Keratinocyte (primary cell): ENCODE results near the gene CFAP20DC. TPM values are rescaled to one million over a fixed set of nuclear protein-coding genes. Genes with fewer than 3 reads are reported as not detected.
A peak's percentile ranks its signal among the peaks of the same experiment; 100 is the strongest.

Experiments used
- DNase-seq: peaks from one replicate; pipeline ENCODE4 v3.0.0-alpha.2; 2011; ENCODE audit warnings: low read depth, missing footprints, low spot score
- FAIRE-seq: peaks from 2 replicates; lab custom pipeline; 2011; peaks lifted over from hg19 to GRCh38; lab: Jason Lieb, UNC
- H2AFZ ChIP-seq: 2 replicates; pipeline ENCODE4 v1.6.0; 2012; ENCODE audit warnings: low read length, control low read depth, inconsistent platforms; ENCODE audit not compliant: control insufficient read depth
- H3K27ac ChIP-seq: 2 replicates; pipeline ENCODE4 v1.5.1; 2011; ENCODE audit warnings: low read length; ENCODE audit not compliant: control insufficient read depth, insufficient read depth
- H3K27me3 ChIP-seq: 3 replicates; pipeline ENCODE4 v1.6.0; 2011; ENCODE audit warnings: low read length; ENCODE audit not compliant: control insufficient read depth, insufficient read depth; ENCODE audit errors: extremely low read depth
- H3K36me3 ChIP-seq, 2 experiments: 2 replicates in 1 of 2; 3 replicates in 1 of 2; pipeline ENCODE4 v1.5.1; 2011; ENCODE audit warnings: low read length in 2 of 2, mild to moderate bottlenecking in 1 of 2; ENCODE audit not compliant: control insufficient read depth in 2 of 2, insufficient read depth in 2 of 2; ENCODE audit errors: extremely low read depth in 1 of 2
- H3K4me1 ChIP-seq: 3 replicates; pipeline ENCODE4 v1.5.1; 2011; ENCODE audit warnings: low read length; ENCODE audit not compliant: control insufficient read depth, insufficient read depth; ENCODE audit errors: extremely low read depth
- H3K4me2 ChIP-seq: 3 replicates; pipeline ENCODE4 v1.6.0; 2011; ENCODE audit warnings: low read depth, low read length; ENCODE audit not compliant: control insufficient read depth, insufficient read depth; ENCODE audit errors: extremely low read depth
- H3K4me3 ChIP-seq, 3 experiments: fragments of 200-600 bp in 1 of 3; sonication (generic) in 1 of 3; 2 replicates in 2 of 3; 3 replicates in 1 of 3; pipeline ENCODE4 v1.5.1; 2011 to 2016; ENCODE audit warnings: low read length in 3 of 3, mild to moderate bottlenecking in 3 of 3, control low read depth in 2 of 3, inconsistent platforms in 1 of 3, low read depth in 1 of 3, mixed read lengths in 1 of 3, mixed run types in 1 of 3, moderate library complexity in 1 of 3; ENCODE audit not compliant: control insufficient read depth in 2 of 3, insufficient read depth in 2 of 3; ENCODE audit errors: extremely low read depth in 1 of 3
- H3K79me2 ChIP-seq: 2 replicates; pipeline ENCODE4 v1.6.0; 2012; ENCODE audit warnings: low read length; ENCODE audit not compliant: control insufficient read depth, insufficient read depth
- H3K9ac ChIP-seq: 3 replicates; pipeline ENCODE4 v1.6.0; 2011; ENCODE audit warnings: low read length; ENCODE audit not compliant: control insufficient read depth, insufficient read depth; ENCODE audit errors: extremely low read depth
- H3K9me1 ChIP-seq: 3 replicates; pipeline ENCODE4 v1.6.0; 2011; ENCODE audit warnings: low read length; ENCODE audit not compliant: control insufficient read depth, insufficient read depth; ENCODE audit errors: extremely low read depth
- H3K9me3 ChIP-seq: 2 replicates; pipeline ENCODE4 v1.5.1; 2012; ENCODE audit warnings: low read depth, low read length; ENCODE audit not compliant: control insufficient read depth
- H4K20me1 ChIP-seq: 3 replicates; pipeline ENCODE4 v1.6.0; 2011; ENCODE audit warnings: low read length; ENCODE audit not compliant: control insufficient read depth, insufficient read depth; ENCODE audit errors: extremely low read depth
- EZH2 ChIP-seq: IDR thresholded peaks from one replicate; pipeline ENCODE4 v1.6.1; 2012; ENCODE audit warnings: inconsistent platforms, mild to moderate bottlenecking, low read length, moderate library complexity
- dilution Hi-C: fragments of 300-500 bp; cut with MboI; formaldehyde crosslinking; loops from one replicate; pipeline ENCODE4 v1.7.0; 2020; ENCODE audit warnings: low sequenced_read_pairs; ENCODE audit not compliant: extremely low pct_ligation_motif_present
- polyA plus RNA-seq, 5 experiments: library from polyadenylated mRNA; depleted of rRNA in 3 of 5; stranded (reverse) in 3 of 5; stranded (forward) in 1 of 5; unstranded in 1 of 5; fragments of >200 nt; gene quantifications; 1 replicate in 1 of 5; 2 replicates in 3 of 5; 3 replicates in 1 of 5; pipeline versions ENCODE4 v1.2.1 to v1.2.3, GENCODE V29; 2011 to 2012; ENCODE audit warnings: missing spikeins in 2 of 5, low read depth in 1 of 5, low replicate concordance in 1 of 5
- TF ChIP-seq, protein P1 (sequence below), 3 experiments: IDR thresholded peaks in 1 of 3; conservative IDR thresholded peaks in 1 of 3; optimal IDR thresholded peaks in 1 of 3; 2 replicates in 2 of 3; 3 replicates in 1 of 3; pipeline versions ENCODE3 to v1.5.1; 2011; ENCODE audit warnings: low read length in 3 of 3, mild to moderate bottlenecking in 3 of 3, moderate library complexity in 2 of 3, control low read depth in 1 of 3, inconsistent platforms in 1 of 3; ENCODE audit not compliant: insufficient read depth in 2 of 3; ENCODE audit errors: extremely low read depth in 1 of 3

The CFAP20DC gene
- polyA plus RNA-seq, 1 donor (not counting 4 experiments of a cell fraction or from before 2014, with no cell fraction given): 6.3 TPM

DNA sequence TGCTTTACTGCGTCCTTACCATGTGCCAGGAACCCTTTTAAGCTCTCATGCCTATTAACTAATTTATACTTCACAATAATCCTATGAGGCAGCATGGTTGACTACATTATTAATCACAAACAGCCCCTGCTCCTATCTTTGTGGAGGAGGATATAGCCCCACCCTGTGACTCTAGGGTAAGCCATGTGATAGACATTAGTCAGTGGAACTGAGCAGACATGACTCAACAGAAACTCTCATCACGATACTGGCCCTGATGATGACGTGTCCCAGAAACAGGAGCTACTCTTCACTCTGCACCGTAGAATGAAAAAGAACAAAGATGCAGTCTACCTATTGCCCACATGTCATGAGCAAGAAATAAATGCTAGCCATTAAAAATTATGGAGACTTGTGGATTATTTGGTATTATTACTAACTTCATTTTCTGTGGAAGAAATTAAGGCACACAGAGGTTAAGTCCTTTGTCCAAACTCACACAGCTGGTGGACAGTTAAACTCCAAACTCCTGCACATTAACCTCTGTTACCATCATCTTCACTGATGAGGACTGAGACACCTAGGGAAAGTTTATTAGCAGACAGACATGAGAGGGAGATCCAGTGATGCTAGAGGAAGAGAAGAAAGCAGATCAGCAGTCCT, 51.2 kb downstream of the CFAP20DC start:
- Histone ChIP-seq H3K9ac (peak overlapping the region; percentile 79), H3K4me2 (peak overlapping the region; percentile 40), H3K9me3 (no peaks in the 10 kb centered on the region), H3K27me3 (no peaks in the 10 kb centered on the region), H3K9me1 (no peaks in the 10 kb centered on the region), H3K4me3 (no peak overlapping the region), H3K36me3 (no peaks in the 10 kb centered on the region), H4K20me1 (no peaks in the 10 kb centered on the region), H3K79me2 (no peaks in the 10 kb centered on the region), H2AFZ (no peak overlapping the region), H3K27ac (peak overlapping the region; percentile 99), H3K4me1 (peaks cover 27% of the 10 kb centered on the region)
- TF ChIP-seq, protein P1, sequence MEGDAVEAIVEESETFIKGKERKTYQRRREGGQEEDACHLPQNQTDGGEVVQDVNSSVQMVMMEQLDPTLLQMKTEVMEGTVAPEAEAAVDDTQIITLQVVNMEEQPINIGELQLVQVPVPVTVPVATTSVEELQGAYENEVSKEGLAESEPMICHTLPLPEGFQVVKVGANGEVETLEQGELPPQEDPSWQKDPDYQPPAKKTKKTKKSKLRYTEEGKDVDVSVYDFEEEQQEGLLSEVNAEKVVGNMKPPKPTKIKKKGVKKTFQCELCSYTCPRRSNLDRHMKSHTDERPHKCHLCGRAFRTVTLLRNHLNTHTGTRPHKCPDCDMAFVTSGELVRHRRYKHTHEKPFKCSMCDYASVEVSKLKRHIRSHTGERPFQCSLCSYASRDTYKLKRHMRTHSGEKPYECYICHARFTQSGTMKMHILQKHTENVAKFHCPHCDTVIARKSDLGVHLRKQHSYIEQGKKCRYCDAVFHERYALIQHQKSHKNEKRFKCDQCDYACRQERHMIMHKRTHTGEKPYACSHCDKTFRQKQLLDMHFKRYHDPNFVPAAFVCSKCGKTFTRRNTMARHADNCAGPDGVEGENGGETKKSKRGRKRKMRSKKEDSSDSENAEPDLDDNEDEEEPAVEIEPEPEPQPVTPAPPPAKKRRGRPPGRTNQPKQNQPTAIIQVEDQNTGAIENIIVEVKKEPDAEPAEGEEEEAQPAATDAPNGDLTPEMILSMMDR (optimal IDR thresholded peaks at IDR 0.05 in 1 of 3, IDR thresholded peaks at IDR 0.05 in 1 of 3, conservative IDR thresholded peaks at IDR 0.05 in 1 of 3; ENCODE audit: extremely low read depth in 1 of 3, insufficient read depth in 2 of 3, low read length in 3 of 3): no peak
- TF ChIP-seq EZH2: no peak
- FAIRE-seq: peak; percentile 100
- DNase-seq: peak; percentile 97
- dilution Hi-C loops: no loop called here

DNA sequence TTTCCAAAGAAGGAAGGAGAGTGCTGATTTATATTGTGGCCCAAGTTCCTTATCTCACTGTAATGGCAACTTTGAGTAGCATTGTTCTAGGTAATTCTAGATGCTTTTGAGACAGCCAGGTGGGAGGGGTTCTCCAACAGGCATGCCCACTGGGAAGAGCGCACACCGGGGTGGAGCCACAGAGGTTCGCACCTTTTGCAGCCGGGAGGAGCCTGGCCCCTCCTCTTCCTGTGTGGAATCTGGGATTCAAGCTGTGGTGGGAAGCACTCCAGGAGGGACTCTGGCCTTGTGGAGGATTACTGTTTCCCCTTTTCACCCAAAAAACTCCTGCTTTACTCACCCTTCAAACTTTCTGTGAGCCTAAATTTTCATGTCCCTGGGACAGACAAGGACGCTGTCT, 53.1 kb downstream of the CFAP20DC start:
- no peak overlapping the region for H3K27ac ChIP-seq

More for the DNA sequence above, 53.1 kb downstream of the CFAP20DC start:
- Histone ChIP-seq H3K27me3 (no peaks in the 10 kb centered on the region), H4K20me1 (no peaks in the 10 kb centered on the region), H2AFZ (no peak overlapping the region), H3K4me2 (no peak overlapping the region), H3K9me3 (no peaks in the 10 kb centered on the region), H3K4me3 (no peak overlapping the region), H3K9ac (no peak overlapping the region), H3K36me3 (no peaks in the 10 kb centered on the region), H3K79me2 (no peaks in the 10 kb centered on the region), H3K4me1 (peaks cover 27% of the 10 kb centered on the region), H3K9me1 (no peaks in the 10 kb centered on the region)
- FAIRE-seq (no peak), DNase-seq (no peak)
- TF ChIP-seq EZH2: no peak
- TF ChIP-seq, protein P1 (optimal IDR thresholded peaks at IDR 0.05 in 1 of 3, IDR thresholded peaks at IDR 0.05 in 1 of 3, conservative IDR thresholded peaks at IDR 0.05 in 1 of 3; ENCODE audit: extremely low read depth in 1 of 3, insufficient read depth in 2 of 3, low read length in 3 of 3): no peak
- dilution Hi-C loops: no loop called here
